Breast epithelium (tissue), 4 donors: ENCODE measurements around the gene SPIRE2. TPM values are rescaled to one million over a fixed set of nuclear protein-coding genes. Genes with fewer than 3 reads are reported as not detected.

Experiments used
- DNase-seq, 2 donors: peaks; one replicate each; pipeline ENCODE4 v3.0.0-alpha.2; 2019; ENCODE audit warnings: low spot score in 2 of 2
- H3K27ac ChIP-seq, 2 donors: fragments of 200-600 bp; sonication (generic) in 1 of 2; one replicate each; pipeline ENCODE4 v1.5.1; 2016 to 2019; ENCODE audit warnings: mild to moderate bottlenecking in 1 of 2
- H3K27me3 ChIP-seq, 2 donors: fragments of 200-600 bp; sonication (generic) in 1 of 2; one replicate each; pipeline versions ENCODE4 v1.5.1 to v1.6.0; 2017 to 2019; ENCODE audit warnings: control low read depth in 1 of 2, mild to moderate bottlenecking in 1 of 2
- H3K36me3 ChIP-seq: fragments of 200-600 bp; one replicate; pipeline ENCODE4 v1.5.1; 2019
- H3K4me1 ChIP-seq, 2 donors: fragments of 200-600 bp; sonication (generic); one replicate each; pipeline ENCODE4 v1.5.1; 2016 to 2019; ENCODE audit warnings: control low read depth in 1 of 2
- H3K4me3 ChIP-seq, 3 donors: fragments of 200-600 bp; sonication (generic); 1 replicate in 2 of 3; 2 replicates in 1 of 3; pipeline ENCODE4 v1.5.1; 2016 to 2019; ENCODE audit warnings: mild to moderate bottlenecking in 3 of 3, moderate library complexity in 2 of 3
- H3K9me3 ChIP-seq, 2 donors: fragments of 200-600 bp; sonication (generic) in 1 of 2; one replicate each; pipeline ENCODE4 v1.5.1; 2016 to 2019; ENCODE audit warnings: control low read depth in 1 of 2
- POLR2A ChIP-seq: fragments of 450-650 bp; IDR thresholded peaks from one replicate; pipeline ENCODE4 v1.6.1; 2016; ENCODE audit warnings: antibody characterized with exemption, mild to moderate bottlenecking, moderate library complexity
- POLR2AphosphoS5 ChIP-seq, 3 donors: sonication (generic); formaldehyde crosslinking; IDR thresholded peaks; one replicate each; pipeline ENCODE4 v1.6.1; 2017; ENCODE audit warnings: antibody characterized with exemption in 3 of 3
- intact Hi-C: fragments of 100-400 bp; cut with DNase I; formaldehyde crosslinking; loops from one replicate; pipeline ENCODE4 v1.15.1; 2023; ENCODE audit warnings: low total_unique reads
- total RNA-seq, 3 donors: library from RNA; depleted of rRNA; stranded (reverse); fragments of >200 nt; gene quantifications; one replicate each; pipeline ENCODE4 v1.1.0, GENCODE V29; 2016
- TF ChIP-seq, protein P1 (sequence below), 3 donors: fragments of 450-650 bp; IDR thresholded peaks; one replicate each; pipeline ENCODE4 v1.5.1; 2016 to 2017; ENCODE audit warnings: antibody characterized with exemption in 3 of 3, mild to moderate bottlenecking in 3 of 3, moderate library complexity in 3 of 3

SPIRE2 gene
- total RNA-seq, 3 donors from 2014 or later = 1.3 to 11.1 (median 7.8) TPM

DNA sequence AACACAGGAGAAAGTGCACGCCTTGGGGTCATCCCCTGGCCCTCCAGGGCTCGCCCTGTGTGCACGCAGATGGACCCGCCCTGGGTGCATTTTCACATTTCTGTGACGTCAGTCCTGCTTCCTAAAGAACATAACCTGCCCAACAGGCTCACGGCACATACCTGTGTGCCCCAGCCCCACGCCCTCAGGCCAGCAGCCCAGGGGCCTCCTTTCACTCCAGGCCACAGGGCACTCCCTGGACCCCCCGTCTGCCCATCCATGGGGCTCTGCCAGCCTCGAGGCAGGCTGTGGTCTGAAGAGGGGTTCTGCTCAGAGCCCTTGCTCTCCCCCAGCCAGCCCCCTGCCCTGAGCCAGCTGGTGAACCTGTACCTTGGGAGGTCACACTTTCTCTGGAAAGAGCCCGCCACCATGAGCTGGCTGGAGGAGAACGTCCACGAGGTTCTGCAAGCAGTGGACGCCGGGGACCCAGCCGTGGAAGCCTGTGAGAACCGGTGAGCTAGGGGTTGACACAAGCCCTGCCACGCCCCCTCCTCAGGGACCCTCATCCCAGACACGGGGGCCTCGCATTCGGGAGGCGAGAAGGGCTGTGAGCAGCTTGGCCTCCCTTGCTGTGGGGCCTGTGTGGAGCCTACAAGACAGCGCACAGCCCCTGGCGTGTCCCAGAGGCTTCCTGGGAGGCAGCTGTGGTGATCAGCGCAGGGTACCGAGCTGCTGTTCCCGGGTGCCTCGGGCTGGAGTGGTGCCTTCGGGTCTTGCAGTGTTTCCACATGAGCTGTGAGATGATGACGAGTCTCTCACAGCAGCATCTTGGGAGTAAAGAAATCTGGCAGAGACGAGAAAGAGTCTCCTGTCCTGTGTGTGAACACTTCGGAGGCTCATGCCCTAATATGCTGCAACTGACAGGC is 76.6 kb downstream of the SPIRE2 start:
- no peak overlapping the region for H3K4me3 ChIP-seq
- no peak overlapping the region for H3K27ac ChIP-seq
- H3K27me3 ChIP-seq = no peaks in the 10 kb centered on the region
- no peaks in the 10 kb centered on the region for H3K4me1 ChIP-seq
- intact Hi-C loops = no loop called here
- no peaks in the 10 kb centered on the region for H3K9me3 ChIP-seq
- H3K36me3 ChIP-seq = no peaks in the 10 kb centered on the region
- TF ChIP-seq POLR2AphosphoS5 (IDR thresholded peaks at IDR 0.05) (no peak), POLR2A (no peak)
- TF ChIP-seq, protein P1, sequence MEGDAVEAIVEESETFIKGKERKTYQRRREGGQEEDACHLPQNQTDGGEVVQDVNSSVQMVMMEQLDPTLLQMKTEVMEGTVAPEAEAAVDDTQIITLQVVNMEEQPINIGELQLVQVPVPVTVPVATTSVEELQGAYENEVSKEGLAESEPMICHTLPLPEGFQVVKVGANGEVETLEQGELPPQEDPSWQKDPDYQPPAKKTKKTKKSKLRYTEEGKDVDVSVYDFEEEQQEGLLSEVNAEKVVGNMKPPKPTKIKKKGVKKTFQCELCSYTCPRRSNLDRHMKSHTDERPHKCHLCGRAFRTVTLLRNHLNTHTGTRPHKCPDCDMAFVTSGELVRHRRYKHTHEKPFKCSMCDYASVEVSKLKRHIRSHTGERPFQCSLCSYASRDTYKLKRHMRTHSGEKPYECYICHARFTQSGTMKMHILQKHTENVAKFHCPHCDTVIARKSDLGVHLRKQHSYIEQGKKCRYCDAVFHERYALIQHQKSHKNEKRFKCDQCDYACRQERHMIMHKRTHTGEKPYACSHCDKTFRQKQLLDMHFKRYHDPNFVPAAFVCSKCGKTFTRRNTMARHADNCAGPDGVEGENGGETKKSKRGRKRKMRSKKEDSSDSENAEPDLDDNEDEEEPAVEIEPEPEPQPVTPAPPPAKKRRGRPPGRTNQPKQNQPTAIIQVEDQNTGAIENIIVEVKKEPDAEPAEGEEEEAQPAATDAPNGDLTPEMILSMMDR (IDR thresholded peaks at IDR 0.05) = no peak
- DNase-seq = no peak

- Histone ChIP-seq H3K36me3 (no peaks in the 10 kb centered on the region), H3K4me1 (no peaks in the 10 kb centered on the region), H3K27me3 (no peaks in the 10 kb centered on the region), H3K9me3 (no peaks in the 10 kb centered on the region), H3K4me3 (no peak overlapping the region), H3K27ac (no peak overlapping the region)
- DNase-seq = no peak
- TF ChIP-seq POLR2AphosphoS5 (IDR thresholded peaks at IDR 0.05) = no peak
- TF ChIP-seq POLR2A = no peak
- TF ChIP-seq, protein P1 (IDR thresholded peaks at IDR 0.05) = no peak
- intact Hi-C loops = no loop called here
Observed at GRCh38 chr16:89905511-89906139, 77.3 kb downstream of the SPIRE2 start.

GRCh38 chr16:89906140-89907025 is 78.1 kb downstream of the SPIRE2 start:
- no peaks in the 10 kb centered on the region for H3K9me3 ChIP-seq
- no peaks in the 10 kb centered on the region for H3K36me3 ChIP-seq
- TF ChIP-seq, protein P1 (IDR thresholded peaks at IDR 0.05) = no peak
- no peak for TF ChIP-seq POLR2AphosphoS5 (IDR thresholded peaks at IDR 0.05)
- no peak for TF ChIP-seq POLR2A
- H3K27me3 ChIP-seq = no peaks in the 10 kb centered on the region
- intact Hi-C loops = no loop called here
- no peak overlapping the region for H3K27ac ChIP-seq
- no peaks in the 10 kb centered on the region for H3K4me1 ChIP-seq
- DNase-seq = no peak
- no peak overlapping the region for H3K4me3 ChIP-seq

DNA sequence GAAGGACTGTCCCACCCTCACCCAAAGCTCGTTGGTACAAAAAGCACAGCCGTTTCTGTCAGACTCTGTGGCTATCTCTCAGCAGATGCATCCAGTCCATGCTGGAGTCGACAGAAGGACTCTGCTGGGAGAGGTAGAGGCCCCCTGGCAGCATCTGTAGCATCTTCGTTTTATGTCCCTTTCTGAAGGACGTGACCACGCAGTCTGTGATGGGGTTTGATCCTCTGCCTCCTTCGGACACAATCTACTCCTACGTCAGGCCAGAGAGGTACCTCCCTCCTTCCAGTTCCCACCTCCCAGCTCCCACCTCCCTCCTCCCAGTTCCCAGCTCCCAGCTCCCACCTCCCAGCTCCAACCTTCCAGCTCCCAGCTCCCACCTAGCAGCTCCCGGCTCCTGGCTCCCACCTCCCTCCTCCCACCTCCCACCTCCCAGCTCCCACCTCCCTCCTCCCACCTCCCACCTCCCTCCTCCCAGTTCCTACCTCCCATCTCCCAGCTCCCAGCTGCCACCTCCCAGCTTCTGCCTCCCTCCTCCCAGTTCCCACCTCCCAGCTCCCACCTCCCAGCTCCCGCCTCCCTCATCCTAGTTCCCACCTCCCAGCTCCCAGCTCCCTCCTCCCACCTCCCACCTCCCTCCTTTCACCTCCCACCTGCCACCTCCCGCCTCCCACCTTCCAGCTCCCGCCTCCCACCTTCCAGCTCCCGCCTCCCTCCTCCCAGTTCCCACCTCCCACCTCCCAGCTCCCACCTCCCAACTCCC is 79.0 kb downstream of the SPIRE2 start:
- DNase-seq = no peak
- intact Hi-C loops = no loop called here
- Histone ChIP-seq H3K27ac (no peak overlapping the region), H3K4me3 (no peak overlapping the region), H3K9me3 (no peaks in the 10 kb centered on the region), H3K27me3 (no peaks in the 10 kb centered on the region), H3K4me1 (no peaks in the 10 kb centered on the region), H3K36me3 (no peaks in the 10 kb centered on the region)
- TF ChIP-seq, protein P1 (IDR thresholded peaks at IDR 0.05) = no peak
- TF ChIP-seq POLR2A = no peak
- TF ChIP-seq POLR2AphosphoS5 (IDR thresholded peaks at IDR 0.05) = no peak
